ENCODE data around the gene PPT1. TPM values are rescaled to one million over a fixed set of nuclear protein-coding genes. Genes with fewer than 3 reads are reported as not detected.
A peak's percentile ranks its signal among the peaks of the same experiment; 100 is the strongest.
"Not testable (repeated sequence)": the region's sequence is repeated elsewhere in the genome, so short reads cannot be mapped to it uniquely, and the experiment has no call there.

PPT1 gene
- total and polyA plus RNA-seq, 8 donors: 3.5 to 79.9 (median 33.3) TPM

- Histone ChIP-seq H3K27me3 (no peaks in the 10 kb centered on the region), H3K9me3 (no peaks in the 10 kb centered on the region), H3K4me1 (peaks cover 6 to 35% (median 19%) of the 10 kb centered on the region in 4 donors), H3K4me3 (no peak overlapping the region), H3K27ac (no peak overlapping the region), H3K36me3 (peaks cover 20 to 50% (median 44%) of the 10 kb centered on the region in 4 donors)
- 67 to 76% (median 70%) methylated on average over 6 of the region's 6 CpGs for WGBS, 5 donors
- TF ChIP-seq CTCF (IDR thresholded peaks at IDR 0.05) (no peak), EP300 (IDR thresholded peaks at IDR 0.05) (no peak), POLR2AphosphoS5 (IDR thresholded peaks at IDR 0.05) (no peak), POLR2A (IDR thresholded peaks at IDR 0.05) (no peak)
- intact Hi-C loops (cut with DNase I; ENCODE audit: low total_unique reads): no loop called here
- no peak for DNase-seq
These were observed 4.1 kb downstream of the PPT1 start for GRCh38 chr1:40092706-40093639.

GRCh38 chr1:40092241-40092640 is 4.8 kb downstream of the PPT1 start:
- Histone ChIP-seq H3K4me1 (peaks cover 6 to 29% (median 13%) of the 10 kb centered on the region in 4 donors), H3K27me3 (no peaks in the 10 kb centered on the region), H3K36me3 (peaks cover 26 to 57% (median 51%) of the 10 kb centered on the region in 4 donors), H3K27ac (no peak overlapping the region), H3K9me3 (no peaks in the 10 kb centered on the region), H3K4me3 (no peak overlapping the region)
- WGBS, 5 donors: 85 to 95% (median 91%) methylated on average over 2 of the region's 2 CpGs
- intact Hi-C loops (cut with DNase I; ENCODE audit: low total_unique reads): no loop called here
- TF ChIP-seq EP300 (IDR thresholded peaks at IDR 0.05): no peak
- TF ChIP-seq POLR2AphosphoS5 (IDR thresholded peaks at IDR 0.05): no peak
- TF ChIP-seq CTCF (IDR thresholded peaks at IDR 0.05): no peak
- TF ChIP-seq POLR2A (IDR thresholded peaks at IDR 0.05): no peak
- no peak for DNase-seq

GRCh38 chr1:40090652-40091355 is 6.2 kb downstream of the PPT1 start:
- intact Hi-C loops (cut with DNase I; ENCODE audit: low total_unique reads): no loop called here
- Histone ChIP-seq H3K27me3 (no peaks in the 10 kb centered on the region), H3K36me3 (peaks cover 27 to 71% (median 66%) of the 10 kb centered on the region in 4 donors), H3K9me3 (no peaks in the 10 kb centered on the region), H3K4me3 (no peak overlapping the region), H3K4me1 (peaks cover 0 to 18% (median under 1%) of the 10 kb centered on the region in 4 donors), H3K27ac (no peak overlapping the region)
- TF ChIP-seq POLR2AphosphoS5 (IDR thresholded peaks at IDR 0.05): no peak
- no peak for TF ChIP-seq POLR2A (IDR thresholded peaks at IDR 0.05)
- TF ChIP-seq CTCF (IDR thresholded peaks at IDR 0.05): no peak
- no peak for TF ChIP-seq EP300 (IDR thresholded peaks at IDR 0.05)
- no peak for DNase-seq
- WGBS, 5 donors: 90 to 97% (median 91%) methylated on average over 5 of the region's 5 CpGs

- DNase-seq: peak; percentile 65 to 73
- 23 to 34% (median 27%) methylated on average over 11 of the region's 11 CpGs for WGBS, 5 donors
- intact Hi-C loops (cut with DNase I; ENCODE audit: low total_unique reads); H3K27ac ChIP-seq; H3K9me3 ChIP-seq; H3K4me3 ChIP-seq; H3K27me3 ChIP-seq: not testable (repeated sequence)
- Histone ChIP-seq H3K4me1 (peaks cover 0 to 17% (median 0%) of the 10 kb centered on the region in 4 donors), H3K36me3 (peaks cover 34 to 84% (median 71%) of the 10 kb centered on the region in 4 donors)
- TF ChIP-seq CTCF (IDR thresholded peaks at IDR 0.05): peak in 3 of 7 experiments; percentile 67 to 84 (median 81)
- TF ChIP-seq POLR2AphosphoS5 (IDR thresholded peaks at IDR 0.05): peak in 1 of 3 donors; percentile 7
These were observed 12.3 kb downstream of the PPT1 start for GRCh38 chr1:40084750-40085149.

All from stomach (tissue), 9 donors.